Lower leg skin (tissue), 3 donors: ENCODE measurements around the gene MORC4.

Experiments used
- CTCF ChIP-seq, 3 donors: fragments of 450-650 bp; IDR thresholded peaks; one replicate each; pipeline ENCODE4 v1.5.1; 2016; ENCODE audit warnings: antibody characterized with exemption in 3 of 3, mild to moderate bottlenecking in 3 of 3, moderate library complexity in 2 of 3
- POLR2A ChIP-seq, 2 donors: fragments of 450-650 bp; IDR thresholded peaks; one replicate each; pipeline ENCODE4 v1.6.1; 2016 to 2017; ENCODE audit warnings: antibody characterized with exemption in 2 of 2, mild to moderate bottlenecking in 1 of 2, moderate library complexity in 1 of 2

DNA sequence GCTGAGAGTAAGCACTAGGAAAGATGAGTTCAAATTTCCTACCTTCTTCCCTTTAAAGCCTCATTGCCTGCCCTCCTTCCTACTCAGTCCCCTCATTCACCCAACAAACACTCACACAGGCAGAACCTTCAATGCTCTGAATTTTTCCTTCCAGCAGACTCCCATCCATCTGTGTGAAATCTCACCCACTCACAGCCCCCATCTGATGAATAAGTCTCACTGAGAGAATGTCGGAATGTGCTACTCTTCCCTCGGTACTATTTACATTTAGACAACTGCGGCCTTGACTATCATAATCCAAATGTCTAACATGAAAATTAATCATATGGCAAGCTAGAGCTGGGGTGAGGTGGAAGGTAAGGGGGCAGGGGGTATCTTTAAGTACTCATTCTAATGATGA lies 60.4 kb downstream of the MORC4 start:
- no peak for TF ChIP-seq CTCF (IDR thresholded peaks at IDR 0.05)
- TF ChIP-seq POLR2A (IDR thresholded peaks at IDR 0.05): no peak
